GM19455 (cell line): ENCODE results near the gene DIP2C.

ENCODE experiments used
- ATAC-seq: cut with Tn5 transposase; IDR thresholded peaks from one replicate; pipeline ENCODE4 v1.9.1; 2021; ENCODE audit not compliant: unreplicated experiment

The DIP2C gene

DNA sequence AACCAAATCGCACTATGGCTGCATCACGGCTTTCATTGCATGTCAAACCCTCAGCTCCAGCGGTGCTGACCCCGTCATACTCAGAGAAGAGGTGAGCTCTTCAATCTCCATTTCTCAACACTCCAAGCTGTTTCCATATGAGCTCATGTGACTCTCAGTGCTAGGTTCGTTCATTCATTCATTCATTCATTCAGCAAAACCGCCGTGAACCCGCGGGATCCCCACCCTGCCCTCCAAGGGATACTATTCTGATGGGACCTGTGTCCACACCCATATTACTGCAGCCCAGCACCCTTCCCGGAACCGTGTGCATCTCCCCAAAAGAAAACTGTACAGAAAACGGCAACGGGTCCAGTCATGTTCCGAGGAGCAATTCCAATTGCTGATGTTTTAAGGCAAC lies 184.7 kb downstream of the DIP2C start:
- ATAC-seq = no peak

DNA sequence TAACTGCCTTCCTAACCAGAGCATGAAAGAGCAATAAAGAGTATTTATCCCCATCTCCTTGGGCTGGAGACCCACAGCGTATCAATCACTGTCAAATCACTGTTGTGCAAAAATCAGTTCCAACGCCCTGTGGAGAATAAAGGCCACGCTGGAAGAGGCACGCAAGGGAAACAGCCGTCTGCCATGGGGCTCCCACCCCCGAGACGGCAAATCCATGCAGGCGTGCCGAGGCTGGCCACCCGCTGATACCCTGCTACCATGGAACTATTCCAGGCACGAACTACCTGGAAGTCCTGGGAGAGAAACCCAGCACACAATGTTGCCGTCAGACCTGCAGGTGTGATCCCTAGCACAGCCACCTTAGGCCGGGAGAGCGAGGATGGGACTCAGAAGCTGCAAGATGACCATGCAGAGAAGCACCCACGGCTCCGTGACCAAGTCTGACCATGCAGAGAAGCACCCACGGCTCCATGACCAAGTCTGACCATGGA lies 185.3 kb downstream of the DIP2C start:
- no peak for ATAC-seq

DNA sequence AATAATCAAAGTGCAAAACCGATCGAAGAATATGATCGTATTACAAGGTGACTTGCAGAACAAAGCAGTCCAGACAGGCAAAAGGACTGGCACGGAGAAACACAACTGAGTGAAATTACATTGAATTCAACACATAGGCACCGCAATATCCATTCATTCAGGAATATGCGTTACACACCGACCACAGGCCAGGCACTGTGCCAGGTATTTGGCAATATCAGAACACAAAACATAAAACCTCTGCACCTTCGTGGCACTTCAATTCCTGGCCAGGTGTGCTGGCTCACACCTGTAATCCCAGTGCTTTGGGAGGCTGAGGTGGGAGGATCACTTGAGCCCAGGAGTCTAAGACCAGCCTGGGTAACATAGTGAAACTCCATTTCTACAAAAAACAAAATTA lies 187.9 kb downstream of the DIP2C start:
- ATAC-seq = no peak

DNA sequence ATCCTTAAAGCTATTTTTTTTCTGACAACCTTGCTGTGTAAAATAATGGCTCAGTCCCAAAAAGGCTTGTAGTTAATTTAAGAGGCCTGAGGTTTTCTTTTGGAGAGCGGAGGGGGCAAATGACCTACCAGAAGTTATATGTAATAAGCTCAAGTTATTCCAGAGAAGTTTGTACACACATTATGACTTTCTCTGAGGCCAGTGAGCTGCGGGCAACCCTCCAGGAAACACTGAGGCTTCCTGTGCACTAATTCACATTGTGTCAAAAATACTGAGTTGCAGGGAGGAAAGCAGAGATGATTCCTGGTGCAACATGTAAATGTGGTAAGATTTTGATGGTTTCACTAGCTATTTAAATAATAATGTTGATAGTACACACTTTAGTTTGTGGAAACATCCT lies 188.6 kb downstream of the DIP2C start:
- ATAC-seq = no peak

DNA sequence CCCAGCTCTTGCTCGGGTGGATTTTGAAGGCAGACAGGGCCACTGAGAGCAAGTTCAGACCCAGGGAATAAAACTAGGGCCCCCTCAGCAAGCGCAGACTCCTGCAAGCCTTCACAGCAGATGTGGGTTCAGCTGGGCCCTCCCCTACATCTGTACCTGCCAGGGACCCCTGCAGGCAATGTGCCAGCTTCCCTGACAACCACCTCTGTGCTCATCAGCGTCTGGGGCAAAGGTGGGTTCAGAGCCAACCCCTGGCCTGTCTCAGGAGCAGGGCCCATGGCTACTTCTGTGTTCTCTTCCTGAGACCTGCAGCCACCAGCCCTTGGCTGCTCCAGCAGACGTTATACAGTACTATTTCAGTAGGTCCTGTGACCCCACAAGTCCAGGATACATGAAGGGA lies 189.5 kb downstream of the DIP2C start:
- no peak for ATAC-seq

DNA sequence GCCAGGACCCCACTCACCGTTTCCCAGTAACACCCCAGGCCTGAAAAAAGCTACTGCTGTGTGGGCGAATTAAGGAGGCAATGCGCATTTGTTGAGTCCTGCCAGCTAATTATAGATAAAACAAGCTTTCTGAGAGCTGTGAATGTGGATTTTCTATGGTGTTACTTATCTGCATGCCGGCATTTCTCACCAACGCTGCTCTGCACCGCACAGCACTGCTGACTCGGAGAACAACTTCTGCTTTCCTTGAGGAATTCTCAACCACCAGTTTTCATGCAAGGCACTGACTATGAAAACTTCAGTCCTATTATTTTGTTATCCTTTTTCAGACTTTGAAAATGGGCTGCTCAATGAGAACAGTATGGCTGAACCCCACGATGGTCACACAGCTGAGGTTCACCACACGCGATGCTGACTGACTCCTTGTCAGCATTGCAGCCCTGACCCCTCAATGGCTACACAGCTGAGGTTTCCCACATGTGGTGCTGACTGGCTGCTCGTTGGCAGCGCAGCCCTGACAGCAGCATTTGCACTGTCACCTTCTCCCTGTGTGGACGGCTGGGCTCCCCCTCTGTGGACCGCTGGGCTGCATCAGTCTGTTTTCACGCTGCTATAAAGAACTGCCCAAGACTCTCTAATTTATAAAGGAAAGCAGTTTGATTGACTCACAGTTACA lies 190.6 kb downstream of the DIP2C start:
- ATAC-seq = no peak

DNA sequence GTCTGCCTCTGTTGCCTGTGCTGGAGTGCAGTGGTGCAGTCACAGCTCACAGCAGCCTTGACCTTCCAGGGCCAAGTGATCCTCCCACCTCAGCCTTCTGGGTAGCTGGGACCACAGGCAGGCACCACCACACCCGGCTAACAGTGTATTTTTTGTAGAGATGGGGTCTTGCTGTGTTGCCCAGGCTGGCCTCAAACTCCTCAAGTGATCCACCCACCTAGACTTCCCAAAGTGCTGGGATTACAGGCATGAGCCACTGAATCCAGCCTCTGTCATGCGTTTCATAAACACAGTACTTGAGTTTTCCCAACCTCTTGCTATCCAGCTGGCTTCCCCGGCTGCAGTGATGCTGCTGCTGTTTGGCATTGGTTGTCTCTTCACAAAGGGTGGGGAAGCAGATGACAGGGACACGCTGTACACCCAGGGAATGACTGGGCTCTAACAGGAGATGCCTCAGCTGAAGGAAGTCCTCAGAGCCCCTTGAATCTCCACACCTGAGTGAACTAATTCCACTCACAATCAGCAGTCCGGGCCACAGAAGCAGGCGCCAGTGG lies 191.5 kb downstream of the DIP2C start:
- ATAC-seq = no peak

DNA sequence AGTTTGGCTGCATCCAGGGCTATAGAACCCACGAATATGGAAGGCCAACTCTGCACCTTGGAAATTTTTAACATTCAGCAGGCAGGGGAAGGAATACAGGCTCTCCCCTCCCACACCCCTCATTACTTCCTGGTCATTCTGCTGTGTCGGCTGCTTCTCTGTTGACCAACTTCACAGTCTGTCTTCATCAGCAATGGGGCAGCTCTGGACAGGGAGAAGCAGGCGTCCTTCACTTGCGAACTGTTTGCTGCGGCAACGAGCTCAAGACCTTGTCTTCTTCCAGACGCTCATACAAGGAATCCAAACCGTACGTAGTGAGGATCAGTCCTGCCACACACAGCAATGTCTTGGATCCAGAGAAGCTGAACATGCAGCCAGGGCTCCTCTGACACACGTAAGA lies 192.2 kb downstream of the DIP2C start:
- no peak for ATAC-seq

DNA sequence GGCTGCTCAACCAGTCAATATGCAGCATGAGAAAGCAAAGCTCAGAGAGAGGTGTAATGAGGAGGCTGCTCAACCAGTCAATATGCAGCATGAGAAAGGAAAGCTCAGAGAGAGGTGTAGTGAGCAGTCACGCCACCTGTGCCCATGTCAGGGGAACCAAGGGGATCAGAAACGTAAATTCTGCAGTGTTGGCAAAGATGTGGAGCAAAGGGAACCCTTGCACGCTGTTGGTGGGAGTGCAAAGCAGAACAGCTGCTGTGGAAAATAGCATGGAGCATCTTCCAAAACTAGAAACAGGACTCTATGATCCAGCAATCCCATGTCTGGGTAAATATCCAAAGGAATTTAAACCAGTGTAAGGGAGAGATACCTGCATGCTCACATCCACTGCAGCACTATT lies 194.9 kb downstream of the DIP2C start:
- no peak for ATAC-seq

DNA sequence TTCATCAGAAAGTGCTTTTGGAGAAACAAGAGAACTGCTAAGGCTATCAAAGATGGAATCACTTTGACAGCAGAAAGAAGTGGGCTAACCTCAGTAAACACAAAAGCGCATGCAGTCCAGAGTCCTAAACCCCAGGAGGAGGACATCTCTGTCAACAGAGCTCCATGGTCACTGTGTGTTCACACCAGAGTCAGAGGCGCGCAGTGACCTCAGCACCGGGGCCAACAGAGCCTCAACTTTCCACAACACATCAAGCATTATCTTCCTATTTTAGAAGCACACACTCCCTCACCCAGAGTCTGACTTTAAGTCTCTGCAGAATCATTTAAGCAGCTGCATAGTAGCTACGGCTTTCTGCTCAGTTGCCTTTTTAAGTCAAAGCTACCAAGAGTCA lies 195.3 kb downstream of the DIP2C start:
- ATAC-seq = no peak

DNA sequence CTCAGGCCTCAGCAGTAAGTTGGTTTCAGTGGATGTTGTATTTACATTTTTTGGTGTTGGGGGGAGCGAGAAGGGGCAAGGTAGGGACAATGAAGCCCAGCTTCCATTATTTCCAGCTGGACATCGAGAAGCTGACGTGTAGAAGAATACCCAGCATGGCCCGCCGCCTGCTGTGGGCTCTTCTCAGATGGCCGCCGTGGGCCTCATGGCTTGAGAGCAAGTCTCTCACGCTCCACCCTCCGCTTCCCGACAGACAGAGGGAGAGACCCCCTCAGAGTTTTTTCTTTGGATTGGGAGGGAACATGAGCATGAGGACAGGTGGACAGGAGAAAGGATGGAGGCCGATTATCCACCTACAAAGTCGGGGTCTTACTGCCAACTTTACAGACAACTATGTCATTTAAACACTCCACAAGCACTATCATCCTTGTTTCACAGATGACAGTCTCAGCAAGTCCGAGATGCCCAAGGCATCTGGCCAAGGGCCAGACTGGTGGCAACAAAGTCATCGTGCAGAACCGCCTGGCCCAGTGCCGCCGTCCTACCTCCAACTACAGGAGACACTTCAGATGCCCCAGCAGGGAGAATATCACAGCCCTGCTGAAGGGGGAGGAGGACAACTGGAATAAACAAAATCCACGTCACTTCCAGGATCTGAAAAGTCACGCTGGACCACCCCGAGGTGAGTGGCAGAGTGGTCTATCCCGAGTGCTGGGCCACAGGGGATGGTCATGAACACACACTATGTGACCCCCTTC lies 195.9 kb downstream of the DIP2C start:
- no peak for ATAC-seq

DNA sequence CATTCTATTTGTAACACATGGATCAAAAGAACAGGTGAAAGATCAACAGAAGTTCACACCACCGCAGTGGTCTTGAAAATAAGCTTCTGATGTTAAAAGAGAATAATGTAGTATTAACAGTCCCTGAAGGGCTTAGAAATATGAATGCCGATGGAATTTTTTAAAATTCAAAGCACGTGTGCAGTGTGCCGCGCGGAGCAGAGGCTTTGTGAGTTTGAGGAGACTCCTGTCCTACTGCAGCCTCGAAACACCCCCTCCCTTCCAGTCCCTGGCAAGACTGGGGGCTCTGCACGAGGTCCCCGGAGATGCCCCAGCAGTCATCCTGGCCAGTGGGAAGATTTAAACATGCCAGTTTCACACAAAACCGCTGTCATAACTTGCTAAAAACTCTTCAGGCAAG lies 196.6 kb downstream of the DIP2C start:
- no peak for ATAC-seq

DNA sequence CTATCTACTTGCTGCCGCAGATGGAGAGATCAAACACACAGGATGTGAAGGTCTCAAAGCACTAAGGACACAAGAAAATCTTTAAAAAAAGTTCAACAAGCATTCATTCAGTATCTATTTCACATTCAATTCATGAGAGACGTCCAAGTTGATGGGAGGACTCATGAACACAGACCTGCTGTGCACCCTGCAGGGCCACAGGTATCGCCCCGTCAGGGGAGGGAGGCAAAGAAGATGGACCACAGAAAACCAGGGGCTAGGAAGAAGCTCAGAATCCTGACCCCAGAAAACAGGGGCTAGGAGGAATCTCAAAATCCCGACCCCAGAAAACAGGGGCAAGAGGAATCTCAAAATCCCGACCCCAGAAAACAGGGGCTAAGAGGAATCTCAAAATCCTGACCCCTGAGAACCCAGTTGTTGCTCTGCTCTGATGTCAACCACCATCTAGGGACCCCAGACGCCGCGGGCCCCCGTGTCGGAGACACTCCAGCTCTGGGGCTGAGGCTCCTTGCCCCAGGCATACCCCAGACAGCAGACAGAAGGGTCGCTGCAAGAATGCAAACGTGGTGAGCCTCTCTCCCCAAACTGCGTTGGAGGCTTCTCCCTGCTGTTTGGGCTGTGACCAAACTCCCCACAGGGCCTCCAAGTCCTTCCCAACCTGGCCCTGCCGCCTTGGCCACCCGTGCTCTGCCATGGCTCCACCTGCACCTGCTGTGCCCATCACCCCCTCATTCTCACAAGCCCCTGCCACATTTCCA lies 197.6 kb downstream of the DIP2C start:
- ATAC-seq = no peak

DNA sequence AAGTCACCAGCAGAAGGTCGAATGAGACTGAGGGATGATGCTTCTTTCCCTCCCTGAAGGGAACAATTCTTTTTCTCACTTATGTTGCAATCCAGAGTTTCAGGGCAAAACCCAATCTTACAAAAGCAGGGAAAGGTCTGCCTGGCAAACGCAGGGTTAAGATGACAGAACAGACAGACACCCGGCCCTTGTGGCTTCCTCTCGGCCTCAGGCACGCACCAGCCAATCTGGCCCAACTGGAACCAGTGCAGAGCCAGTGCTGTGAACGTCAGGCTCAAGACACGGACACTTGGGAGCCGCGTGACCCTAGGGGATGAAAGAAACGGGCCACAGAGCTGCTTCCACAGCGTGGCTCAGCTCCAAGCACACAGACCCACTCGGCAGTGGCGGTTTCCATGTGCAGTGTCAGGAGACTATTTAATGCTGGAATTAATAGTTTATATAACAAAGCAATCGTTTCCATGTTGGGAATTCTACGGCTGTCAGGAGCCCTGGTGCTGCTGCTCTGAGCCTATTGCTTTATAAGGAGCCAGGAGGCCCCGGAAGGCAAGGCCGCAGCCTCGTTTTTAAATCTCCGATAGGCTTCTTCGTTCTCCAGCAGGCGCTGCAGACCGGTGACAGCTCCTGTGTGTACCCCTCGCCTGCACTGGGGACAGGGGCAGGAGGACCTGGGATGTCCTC lies 198.4 kb downstream of the DIP2C start:
- ATAC-seq = no peak

DNA sequence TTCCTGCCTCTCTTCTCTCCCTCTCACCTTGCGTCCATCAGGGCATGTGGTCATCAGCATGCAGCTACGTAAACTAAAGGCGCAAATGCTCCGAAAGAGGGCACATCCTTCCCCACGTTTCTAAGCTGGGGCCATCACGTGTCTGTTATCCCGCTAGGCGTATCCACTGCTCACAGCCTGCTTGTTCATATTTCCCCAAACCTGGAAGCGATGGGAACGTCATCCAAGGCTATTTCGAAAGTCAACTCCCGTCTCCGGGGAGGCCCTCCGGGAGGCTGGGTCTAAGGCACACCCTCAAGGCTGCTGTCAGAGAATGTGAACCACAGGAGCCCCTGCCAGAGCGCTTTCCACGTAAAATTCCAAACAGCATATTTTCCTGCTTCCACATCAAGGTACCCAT lies 199.2 kb downstream of the DIP2C start:
- no peak for ATAC-seq

DNA sequence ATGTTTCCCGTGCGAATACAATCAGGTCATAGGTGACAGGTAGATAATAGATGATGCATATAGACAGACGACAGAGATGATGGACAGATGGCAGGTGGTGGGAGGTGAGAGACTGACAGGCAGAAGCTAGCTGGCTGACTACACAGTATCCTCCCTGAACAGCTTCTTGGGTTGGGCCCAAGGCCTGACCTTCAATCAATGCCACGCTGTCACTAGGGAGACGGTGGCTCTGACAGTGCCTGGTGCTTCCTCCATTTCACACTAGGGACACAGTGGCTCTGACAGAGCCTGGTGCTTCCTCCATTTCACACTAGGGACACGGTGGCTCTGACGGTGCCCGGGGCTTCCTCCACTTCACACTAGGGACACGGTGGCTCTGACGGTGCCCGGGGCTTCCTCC lies 200.1 kb downstream of the DIP2C start:
- ATAC-seq = no peak

DNA sequence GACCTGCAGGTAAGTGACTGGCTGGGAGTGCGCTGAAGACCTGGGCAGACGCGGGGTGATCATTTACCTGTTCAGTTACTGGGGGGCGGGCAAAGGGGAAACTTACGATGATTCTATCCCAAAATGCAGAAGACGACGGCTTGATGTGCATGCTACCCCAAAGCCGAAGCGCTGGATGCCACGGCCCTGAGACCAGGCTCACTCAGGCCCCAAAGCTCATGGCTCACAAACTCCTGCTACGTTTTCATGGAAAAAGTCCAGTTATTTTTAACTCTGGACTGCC lies 200.6 kb downstream of the DIP2C start:
- ATAC-seq = no peak

DNA sequence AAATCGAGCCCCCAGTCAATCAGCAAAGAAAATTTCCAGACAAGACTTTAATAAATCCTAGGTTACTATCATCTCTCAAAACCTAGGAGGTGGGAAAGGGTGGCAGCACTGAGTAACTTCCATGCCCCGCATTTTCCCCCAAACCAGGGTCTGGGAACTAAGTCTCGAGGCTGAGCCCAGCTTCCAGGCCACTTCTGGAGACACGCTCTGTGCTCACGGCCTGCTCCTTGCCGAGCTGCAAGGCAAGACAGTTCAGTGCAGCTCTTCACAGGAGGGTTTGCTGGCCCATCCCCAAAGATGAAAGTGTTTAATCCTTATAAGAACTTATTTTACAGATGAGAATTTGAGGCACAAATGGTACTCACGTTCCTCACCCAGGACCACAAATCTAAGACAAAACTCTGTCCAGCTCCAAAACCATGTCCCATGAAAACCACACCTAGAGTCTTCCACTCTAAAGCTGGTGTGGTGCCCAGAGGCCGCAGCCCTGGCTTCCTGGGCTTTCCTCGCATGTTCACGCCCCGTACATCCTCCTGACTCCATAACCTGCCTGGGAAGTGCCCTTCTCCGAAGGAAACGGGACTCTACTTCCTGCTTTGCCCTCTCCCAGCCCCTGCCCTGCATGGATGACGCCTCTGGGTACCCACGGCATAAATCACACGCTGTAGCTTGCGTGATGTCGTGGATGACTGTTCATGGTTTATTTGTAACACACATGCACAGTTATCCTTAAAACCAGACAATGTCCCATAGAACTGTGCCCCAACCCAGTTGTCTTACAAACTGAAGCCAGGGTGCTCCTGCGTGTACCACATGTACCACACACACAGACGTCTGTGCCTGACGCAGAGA lies 201.2 kb downstream of the DIP2C start:
- no peak for ATAC-seq

DNA sequence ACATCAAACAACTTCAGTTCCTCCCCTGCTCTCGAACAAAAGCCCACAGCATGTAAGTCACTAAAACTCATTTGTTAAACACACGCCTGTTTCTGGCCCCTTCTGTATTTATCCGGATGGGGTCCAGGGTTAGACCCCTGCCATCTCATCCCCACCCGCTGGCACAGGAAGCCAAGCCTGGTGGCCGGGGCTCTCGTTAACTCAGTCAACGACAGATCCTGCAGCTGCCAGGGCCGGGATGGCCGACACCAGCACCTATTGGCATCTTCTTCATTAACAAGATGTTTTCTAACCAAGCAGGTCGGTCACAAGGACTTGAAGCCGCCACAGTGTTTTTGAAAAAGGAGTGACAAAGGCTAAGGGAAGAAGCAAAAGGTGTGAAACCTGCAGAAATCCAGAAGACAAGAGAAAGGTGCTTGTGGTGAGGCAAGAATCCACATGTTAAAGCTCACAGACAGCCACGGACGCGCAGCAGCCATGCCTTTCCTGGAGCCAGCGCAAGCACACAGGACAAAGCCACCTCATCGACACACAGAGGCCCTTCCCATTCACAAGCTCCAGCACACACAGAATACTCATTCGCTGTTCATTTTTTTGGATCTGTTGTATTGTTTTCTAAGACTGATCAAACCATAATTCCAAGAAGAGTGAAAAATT lies 202.7 kb downstream of the DIP2C start:
- no peak for ATAC-seq

DNA sequence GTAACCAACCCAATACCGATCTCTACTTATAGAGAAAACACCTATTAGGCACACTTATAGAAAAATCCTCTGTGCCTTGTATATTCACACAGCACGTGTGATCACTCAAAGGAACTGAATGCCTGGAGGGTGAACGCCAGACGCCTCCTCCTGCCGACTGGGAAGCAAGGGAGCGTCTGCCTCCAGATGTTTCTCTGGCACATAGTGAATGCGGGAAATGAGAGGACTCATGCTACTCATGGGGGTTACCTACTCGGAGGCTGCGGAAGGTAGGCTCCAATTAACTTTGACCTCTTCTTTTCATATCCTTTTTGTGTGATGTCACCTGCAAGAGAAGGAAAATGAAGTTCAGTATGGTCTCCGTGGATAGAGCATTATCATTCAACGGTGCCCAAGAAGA lies 203.3 kb downstream of the DIP2C start:
- no peak for ATAC-seq
